ENCODE results near the gene RAB20.
"Not testable (repeated sequence)": the region's sequence is repeated elsewhere in the genome, so short reads cannot be mapped to it uniquely, and the experiment has no call there.

The RAB20 gene

DNA sequence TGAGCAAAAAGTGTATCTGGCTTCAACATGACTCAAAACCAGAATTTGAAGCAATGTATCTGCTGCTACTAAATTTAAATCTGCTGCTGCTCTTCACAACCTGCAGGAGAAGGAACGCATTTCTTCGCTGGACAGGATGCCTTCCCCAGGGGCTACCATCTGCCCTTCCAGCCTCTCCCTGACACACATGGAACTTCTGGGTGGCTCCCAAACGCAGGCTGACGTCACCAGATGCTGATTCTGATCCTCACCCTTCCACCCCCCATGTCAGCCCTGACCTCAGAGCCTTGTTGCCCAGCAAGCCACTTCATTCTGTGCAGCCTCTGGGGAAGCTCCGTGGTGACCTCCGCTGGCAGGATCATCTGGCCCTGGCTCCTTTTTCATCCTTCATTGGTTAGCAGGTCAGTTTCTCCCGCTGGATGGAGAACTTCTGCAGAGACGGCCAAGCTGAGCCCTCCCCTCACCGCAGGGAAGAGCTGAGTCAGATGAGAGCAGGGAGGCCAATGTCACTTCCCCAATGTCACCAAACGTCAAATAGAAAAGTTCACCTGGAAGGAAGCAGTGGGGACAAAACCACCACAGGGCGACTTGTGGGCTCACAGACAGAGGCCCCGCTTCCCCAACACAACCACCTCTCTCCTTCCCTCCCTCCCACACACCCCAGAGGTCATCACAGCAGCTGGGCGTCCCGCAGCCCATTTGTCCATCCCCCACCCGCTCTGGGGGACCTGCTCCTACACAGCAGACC is 14.0 kb upstream of the RAB20 start:
- no peak for DNase-seq (ENCODE audit: low read depth)

DNA sequence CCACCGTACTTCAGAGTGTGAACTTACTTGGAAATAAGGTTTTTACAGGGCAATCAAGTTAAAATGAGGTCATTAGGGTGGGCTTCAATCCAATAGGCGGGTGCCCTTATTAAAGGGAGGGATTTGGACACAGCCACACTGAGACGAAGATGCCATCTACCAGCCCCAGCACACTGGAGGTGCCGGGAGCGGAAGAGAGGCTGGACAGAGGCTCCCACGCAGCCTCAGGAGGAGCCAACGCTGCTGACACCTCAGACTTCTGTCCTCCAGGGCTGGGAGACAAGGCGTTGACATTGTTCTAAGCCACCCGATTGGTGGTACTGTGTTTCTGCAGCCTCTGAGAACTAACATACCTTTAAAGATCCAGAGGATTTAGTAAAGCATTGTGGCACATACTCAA is 12.6 kb upstream of the RAB20 start:
- no peak for DNase-seq (ENCODE audit: low read depth)

DNA sequence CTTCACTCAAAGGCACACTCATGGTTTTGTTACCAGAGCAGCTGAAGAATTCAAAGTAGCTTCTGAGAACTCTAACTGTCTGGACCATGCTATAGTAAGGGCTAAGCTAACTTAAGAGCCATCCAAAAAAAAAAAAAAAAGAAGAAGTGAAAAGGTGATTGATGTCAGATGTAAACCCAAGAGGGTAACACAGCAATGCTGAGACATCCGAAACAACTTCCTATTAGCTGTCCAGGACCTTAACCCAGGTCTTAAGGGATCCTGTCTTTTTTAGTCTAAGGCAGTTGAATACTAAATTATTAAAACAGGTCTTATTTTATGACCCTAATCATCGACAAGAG is 11.2 kb upstream of the RAB20 start:
- no peak for DNase-seq (ENCODE audit: low read depth)

DNA sequence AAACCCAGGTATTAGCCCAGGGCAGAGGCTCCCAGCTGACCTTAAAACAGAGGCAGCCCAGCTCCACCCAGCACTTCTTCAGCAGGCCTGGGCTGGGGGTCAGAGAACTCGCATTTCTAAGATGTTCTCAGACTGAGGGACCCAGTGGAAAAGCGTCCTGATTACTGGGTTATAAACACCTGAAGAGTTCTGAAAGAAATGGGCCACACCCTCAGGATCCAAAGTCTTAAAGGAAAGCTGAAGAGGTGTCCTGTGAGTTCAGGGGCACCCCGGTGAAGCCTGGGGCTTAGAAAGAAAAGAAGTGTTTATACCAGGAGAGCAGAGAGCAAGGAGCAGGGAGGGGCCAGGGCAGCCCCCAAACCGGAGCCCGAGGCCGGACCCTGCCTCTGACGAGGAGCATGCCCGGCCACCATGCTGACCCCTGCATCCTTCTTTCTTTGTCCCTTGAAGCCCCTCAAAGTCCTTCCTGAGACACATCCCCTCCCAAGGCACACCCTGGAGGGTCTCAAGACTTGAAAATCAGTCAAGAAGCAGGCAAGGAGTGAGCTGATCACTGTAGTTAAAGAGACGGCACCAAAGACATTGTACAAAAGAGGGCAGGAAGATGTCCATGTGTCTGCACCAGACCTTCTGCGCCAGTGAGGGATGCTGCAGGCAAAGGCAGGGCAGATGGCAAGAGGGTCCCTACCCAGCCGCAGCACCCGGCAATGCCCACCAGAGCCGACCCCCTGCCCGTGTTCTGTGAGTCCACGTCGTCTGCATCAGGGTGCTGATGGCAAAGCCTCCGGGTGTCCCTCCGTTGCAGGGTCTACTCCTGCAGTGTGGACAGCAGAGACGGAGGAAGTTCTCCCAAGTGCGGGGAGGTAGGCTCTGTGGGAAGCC is 10.6 kb upstream of the RAB20 start:
- no peak for DNase-seq (ENCODE audit: low read depth)

DNA sequence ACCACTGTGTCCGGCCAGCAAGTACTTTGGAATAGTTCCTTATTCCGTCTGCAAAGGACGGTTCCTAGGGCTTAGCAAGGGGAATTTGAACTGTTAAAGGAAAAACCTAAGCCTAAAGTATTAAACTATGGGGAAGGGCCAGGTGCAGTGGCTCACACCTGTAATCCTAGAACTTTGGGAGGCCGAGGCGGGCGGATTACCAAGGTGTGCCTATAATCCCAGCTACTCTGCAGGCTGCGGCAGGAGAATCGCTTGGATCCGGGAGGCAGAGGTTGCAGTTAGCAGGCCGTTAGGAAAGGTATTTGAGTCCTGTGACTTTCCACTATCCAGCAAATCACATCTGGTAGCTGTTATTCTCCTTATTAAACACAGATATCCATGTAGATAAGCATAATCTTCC is 9.4 kb upstream of the RAB20 start:
- DNase-seq (ENCODE audit: low read depth), result no peak

DNA sequence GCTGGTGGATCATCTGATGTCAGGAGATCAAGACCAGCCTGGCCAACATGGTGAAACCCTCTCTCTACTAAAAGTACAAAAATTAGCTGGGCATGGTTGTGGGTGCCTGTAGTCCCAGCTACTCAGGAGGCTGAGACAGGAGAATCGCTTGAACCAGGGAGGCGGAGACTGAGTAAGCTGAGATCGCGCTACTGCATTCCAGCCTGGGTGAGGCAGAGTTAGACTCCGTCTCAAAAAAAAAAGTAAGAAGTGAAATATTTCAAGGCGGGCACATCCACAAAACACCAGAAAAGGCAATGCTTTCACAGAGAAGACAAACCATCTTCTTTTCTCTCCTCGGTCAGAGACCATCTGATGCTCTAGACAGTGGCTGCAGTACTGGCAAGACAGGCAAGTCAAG is 8.4 kb upstream of the RAB20 start:
- DNase-seq (ENCODE audit: low read depth), result not testable (repeated sequence)

DNA sequence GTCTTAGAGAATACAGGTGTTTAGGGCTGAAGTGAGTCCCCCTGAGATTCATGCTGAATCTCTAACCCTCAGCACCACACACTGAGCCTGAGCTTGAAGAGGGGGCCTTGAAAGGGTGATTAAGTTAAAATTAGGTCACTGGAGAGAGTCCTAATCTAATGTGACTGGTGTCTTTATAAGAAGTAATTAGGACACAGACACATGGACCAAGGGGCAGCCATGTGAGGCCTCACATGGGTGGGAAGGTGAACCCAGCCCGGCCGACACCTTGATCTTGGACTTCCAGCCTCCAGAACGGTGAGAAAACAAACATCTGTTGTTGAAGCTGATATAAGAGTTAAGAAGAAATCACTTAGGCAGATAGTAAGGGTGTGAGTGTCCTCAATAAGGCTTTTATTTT is 7.1 kb upstream of the RAB20 start:
- no peak for DNase-seq (ENCODE audit: low read depth)

DNA sequence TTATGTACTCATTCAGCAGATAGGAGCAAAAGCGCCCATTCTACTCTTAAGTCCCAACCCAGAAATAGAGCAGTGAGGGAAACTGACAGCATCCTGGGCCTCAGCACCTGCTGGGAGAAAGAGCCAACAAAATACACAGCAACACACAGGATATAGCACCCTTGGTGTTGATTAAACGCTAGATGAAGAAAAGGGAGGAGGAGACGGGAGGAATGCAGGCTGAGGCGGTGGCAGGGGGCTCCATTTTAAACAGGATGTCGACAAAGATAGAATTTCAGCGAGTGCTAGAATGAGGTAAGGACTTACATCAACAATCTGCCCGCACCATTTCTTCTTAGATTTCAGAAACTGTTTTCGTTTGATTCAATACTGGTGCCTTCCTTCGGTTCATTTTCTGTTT is 4.6 kb upstream of the RAB20 start:
- DNase-seq (ENCODE audit: low read depth), result no peak

DNA sequence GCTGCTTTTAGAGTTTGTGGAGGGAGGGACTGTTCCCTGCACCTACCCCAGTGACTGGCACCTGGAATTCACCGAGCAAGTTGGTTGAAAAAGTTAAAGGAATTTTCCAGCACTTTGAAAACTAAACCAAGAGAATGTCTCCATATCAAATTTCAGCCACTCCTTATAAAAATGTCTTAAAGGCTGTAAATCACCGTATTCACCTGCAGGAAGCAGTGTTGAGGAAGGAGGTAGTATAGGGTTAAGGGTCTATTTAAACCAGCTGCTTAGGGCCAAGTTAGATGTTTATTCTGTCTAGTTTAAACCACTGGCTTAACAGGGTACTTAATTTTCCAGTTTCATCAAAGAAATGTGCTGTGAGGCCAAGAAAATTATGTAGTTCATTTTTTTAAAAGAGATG is 3.8 kb upstream of the RAB20 start:
- DNase-seq (ENCODE audit: low read depth), result no peak

DNA sequence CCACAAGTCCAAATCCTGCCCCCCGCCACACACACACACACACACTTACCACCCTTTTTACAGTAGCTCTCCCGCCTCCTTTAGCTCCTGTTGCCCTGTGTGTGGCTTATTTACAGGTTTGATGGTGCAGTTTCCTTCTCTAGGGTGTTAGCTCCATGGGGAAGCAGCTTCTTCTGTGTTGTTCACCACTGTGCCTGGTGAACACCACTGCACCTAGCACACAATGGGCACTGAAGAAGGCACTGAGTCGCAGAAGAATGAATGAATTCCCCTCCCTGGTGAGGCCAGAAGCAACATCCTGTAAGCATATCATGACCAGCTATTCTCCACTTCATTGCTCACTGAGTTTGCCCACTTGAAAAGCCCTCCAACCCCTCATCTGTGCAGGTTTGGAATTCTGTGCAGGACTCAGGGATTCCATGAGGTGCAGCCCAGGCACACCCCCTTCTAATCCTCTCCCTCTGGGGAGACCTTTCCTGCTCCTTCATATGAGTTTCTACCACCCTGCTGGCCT is 3.0 kb upstream of the RAB20 start:
- no peak for DNase-seq (ENCODE audit: low read depth)

DNA sequence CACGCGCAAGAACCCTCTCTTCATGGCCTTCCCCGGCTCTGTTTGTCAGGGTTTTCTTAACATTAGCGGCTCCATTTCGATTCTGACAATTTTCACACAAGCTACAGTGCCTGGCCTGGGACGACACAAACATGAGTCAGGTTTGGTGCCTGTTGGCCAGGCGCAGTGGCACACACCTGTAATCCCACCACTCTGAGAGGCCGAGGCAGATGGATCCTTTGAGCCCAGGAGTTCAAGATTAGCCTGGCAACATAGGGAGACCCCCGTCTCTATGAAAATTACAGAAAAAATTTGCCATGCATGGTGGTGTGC is 1.9 kb upstream of the RAB20 start:
- no peak for DNase-seq (ENCODE audit: low read depth)

DNA sequence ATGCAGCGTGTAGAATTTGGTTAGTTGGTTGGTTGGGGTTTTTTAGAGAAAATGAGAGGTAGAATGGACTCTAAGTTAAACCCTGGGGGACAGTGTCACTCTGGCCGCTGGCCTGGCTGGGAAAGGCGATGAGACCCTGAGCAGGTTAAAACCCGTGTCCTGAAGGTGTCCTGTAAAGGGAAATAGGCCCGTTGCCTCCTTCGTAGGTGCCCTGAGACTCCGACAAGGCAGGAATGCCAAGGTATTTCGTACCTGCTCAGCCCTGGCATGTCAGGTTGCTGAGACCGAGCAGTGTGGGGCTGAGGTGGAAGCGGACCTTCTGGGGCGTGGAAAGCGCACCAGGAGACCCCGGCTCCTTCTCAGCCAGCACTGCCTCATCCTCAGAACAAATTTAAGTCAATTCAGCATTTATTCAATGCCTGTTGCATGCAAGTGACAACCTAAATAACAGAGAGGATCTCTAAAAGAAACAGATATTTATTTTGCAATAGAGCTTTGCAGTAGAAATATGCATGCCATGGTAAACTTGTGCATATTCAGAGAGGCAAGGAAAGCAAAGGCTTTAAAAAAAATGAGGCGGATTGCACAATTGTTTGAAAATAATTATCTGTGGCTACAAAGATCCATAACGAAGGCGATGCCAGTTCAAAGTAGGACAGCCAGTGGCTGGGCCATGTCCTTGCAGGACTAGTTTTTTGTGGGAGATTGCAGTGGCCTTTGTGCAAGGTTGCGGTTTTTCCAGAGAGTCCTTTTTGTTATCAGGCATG is 1.4 kb upstream of the RAB20 start:
- no peak for DNase-seq (ENCODE audit: low read depth)

DNA sequence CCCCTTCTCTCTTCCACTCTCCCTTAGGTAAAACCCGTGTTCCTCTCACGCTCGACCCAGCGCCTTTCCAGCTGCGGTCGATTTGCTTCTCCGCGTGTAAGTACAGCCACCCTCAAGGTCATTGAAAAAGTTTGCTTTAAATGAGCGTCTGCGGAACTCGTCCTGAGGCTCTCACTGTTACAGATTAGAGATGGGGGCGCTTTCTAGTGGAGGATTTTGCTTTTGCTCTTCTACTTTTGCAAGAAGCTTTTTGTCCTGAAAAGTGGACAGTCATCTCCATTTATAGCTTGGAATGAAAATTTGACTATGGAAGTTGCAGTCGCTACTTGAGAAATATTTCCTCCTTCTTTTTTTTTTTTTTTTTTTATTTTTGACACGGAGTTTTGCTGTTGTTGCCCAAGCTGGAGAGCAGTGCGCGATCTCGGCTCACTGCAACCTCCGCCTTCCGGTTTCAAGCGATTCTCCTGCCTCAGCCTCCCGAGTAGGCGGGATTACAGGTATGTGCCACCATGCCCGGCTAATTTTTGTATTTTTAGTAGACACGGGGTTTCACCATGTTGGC is 595 bp upstream of the RAB20 start:
- DNase-seq (ENCODE audit: low read depth), result no peak

DNA sequence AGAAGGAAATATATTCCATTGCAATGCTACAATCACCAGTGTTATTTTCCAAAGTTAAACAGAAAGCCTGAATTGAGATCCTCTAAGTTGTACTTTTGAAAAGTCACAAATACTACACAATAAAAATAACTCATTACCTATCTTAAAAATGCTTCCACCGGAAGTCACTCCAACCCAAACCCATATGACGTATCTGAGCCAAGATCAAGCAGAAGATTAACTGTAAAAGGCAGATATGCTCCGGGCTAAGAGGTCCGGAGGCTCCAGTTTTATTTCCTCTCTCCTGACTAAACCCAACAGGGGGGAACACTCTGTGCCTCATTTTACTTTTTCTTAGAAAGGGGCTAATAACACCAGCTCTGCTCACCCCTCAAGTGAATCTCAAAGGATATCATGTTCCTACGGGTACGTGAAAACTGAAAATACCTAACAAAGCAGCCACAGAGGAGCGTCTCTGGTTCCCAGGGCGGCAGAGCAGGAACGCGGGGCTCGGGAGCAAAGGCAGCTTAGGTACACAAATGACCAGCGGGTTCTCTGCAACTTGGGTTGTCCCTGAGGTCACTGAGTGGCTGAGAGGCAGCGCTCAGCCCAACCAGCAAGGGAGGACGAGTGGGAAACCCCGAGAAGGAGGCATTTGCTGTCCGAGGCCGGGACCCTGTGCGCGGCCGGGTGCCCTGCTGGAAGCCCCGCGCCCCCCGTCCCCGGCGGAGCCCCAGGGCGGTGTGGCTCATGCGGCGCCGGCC is 750 bp downstream of the RAB20 start:
- no peak for DNase-seq (ENCODE audit: low read depth)

DNA sequence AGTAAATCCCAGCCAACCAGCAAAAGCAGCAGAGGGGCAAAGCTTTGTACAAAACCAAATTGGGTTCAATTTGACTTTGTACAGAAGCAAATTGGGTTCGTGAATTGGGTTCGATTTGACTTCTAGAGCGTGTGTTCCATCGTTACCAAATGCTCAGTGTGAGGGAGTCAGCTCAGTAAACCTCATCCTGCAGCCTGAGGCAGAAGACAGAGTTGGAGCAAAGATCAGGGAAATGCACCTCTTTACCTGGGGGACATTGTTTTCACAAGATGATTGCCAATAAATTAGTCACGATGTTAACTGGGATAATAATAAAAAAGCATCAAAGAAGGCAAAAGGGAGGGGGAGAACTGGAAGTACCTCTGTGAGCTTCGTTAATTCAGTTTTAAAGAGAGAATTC is 1.5 kb downstream of the RAB20 start:
- no peak for DNase-seq (ENCODE audit: low read depth)

DNA sequence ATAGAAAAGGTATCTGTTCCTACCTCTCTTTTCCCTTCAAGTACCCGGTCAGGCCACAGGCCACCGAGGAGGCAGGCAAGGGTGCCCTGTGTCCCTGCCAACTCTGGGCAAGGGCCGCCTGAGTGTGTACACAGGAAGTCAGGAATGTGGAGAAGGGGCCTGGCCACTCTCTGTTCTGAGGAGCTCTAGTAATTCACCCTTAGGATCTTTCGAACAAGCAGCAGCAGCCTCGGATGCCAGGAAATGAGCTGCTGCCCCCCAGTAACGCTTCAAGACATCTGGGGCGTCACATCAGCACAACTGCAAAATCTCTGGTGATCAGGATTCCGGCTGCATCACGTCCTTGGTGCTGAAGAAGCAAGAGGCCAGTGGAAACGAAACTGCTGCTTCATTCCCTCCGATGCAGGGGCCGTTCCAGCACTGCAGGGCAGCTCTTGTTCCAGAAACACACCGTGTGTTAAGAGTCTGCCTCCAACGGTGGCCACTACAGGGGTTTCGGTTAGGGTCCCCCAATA is 2.0 kb downstream of the RAB20 start:
- DNase-seq (ENCODE audit: low read depth), result peak; percentile 17

DNA sequence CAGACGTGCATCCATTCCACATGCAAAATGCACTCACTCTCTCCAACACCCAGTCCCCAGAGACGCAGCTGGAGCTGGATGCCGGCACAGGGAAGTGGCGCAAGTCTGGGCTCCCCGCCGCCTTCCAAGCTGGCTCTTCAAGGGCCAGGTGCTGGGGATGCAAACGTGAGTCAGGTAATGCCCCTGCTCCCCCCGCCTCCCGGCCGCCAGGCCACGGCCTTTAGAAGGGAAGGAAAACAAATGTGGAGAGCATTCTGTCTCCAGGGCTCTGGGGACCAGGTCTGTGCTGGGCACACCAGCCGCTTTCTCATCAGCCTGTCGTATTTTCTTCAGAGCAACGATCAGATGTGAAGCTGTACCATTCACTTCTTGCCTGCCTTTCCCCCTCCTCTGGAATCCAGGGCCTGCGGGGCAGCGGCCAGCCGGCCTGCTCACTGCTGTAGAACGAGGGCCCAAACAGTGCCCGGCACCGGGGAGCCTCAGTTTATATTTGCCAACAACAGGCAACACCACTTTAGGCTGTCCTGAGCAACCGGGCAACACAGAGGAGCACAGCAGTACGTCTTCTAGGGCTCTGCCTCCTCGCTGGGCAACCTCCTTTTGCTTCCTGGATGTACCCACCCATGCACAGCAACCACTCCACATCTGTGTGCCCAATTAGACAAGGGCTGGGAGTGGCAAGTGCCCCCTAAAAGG is 3.8 kb downstream of the RAB20 start:
- no peak for DNase-seq (ENCODE audit: low read depth)

DNA sequence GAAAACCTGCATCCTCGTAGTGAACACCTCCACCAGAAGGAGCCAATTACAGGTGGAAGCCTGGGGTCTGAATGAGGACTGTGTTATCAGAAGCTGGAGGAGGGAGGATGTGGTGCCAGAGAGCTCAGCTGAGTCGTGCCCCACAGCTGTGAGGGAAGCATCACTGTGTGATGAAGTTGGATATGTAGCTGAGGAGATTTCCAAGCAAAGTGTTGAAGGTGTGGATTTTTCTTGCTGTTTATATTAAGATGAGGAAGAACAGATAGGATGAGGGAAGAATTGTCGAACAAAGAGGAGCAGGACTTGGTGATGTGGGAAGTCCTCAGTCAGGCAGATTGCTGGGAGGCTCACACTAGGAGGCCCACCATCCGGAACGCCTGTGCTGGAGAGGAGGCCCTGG is 4.4 kb downstream of the RAB20 start:
- no peak for DNase-seq (ENCODE audit: low read depth)

DNA sequence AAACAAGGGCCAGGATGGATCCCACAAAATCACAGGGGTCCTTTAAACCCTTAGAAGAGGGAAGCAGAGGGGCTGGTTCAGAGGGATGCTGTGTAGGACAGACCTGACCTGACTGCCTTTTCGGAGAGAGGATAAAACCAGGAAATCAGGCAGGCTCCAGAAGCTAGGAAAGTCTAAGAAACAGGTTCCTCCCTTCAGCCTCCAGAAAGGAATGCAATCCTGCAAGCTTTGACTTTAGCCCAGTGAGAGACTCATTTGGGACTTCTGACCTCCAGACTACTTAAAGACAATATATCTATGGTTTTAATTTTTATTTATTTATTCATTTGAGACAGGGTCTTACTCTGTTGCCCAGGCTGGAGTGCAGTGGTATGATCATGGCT is 5.3 kb downstream of the RAB20 start:
- no peak for DNase-seq (ENCODE audit: low read depth)

DNA sequence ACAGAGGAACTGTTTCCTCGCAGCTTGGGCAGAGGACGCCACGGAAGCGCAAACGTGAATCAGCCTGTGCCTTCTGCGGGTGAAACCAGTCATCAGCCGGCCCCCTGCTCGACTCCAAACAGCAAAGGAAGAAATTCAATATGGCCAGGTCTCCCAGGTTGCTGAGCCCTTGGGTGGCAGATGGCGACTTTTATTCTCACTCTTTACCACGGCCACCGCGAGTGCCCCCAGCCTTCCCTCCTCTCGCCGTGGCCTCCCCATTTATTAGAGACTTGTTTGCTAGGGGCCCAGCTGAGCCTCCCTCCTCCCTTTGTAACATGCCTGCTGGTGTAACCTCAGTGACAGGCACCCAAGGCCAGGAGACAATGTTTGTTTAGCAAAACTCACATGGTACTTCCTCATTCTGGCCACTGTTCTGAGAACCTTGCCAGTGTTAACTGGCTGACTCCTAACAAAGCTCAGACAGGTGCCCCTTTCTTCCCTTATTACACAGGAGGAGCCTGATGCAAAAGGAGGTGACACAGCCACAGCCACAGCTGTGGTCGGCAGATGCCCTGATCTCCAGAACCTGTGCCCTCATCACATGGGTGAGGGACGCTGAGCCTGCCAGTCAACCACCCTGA is 5.8 kb downstream of the RAB20 start:
- DNase-seq (ENCODE audit: low read depth), result no peak

DNA sequence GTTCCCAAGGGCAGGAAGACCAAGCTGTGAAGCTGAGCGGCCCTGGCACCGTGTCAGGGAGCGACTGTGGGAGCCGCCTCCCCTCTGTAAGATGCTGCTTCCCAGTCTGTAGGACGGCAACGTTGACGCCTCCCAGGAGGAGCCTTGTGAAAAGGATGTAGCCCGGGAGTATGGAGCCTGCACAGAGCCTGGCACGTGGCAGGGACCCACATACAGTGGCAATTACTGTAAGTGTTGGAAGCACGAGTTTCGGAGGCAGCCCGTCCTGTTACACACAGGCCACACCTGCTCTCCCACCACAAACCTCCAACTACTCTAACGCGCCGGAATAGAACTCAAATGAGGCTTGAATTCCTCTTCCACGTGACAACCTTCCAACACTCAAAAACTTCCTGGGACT is 6.6 kb downstream of the RAB20 start:
- no peak for DNase-seq (ENCODE audit: low read depth)

Measured in GM04504 (cell line).